ENCODE measurements around the gene ABCA5. TPM values are rescaled to one million over a fixed set of nuclear protein-coding genes. Genes with fewer than 3 reads are reported as not detected.

The ABCA5 gene
- total RNA-seq, 1 donor from 2014 or later = 485 TPM

DNA sequence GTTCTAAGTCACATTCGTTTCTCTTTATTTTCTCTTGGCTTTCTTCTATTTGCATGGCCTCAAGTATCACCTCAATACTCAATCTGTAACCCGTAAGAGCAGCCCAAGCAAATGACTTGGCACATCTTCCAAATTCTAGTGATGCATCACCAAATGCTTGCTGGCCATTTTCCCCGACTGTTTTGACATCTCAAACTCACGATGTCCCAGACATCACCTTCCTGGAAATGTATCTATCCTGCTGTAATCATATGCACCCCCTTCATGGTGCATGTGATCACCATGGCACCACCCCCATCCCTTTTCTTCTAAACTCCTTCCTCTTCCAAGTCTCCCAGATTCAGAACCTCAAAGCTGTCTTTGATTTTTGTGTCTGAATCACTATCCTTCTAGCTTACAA is 24.0 kb upstream of the ABCA5 start:
- Mint-ChIP-seq H3K27me3 (ENCODE audit: unreplicated experiment) (no peaks in the 10 kb centered on the region), H3K4me3 (ENCODE audit: unreplicated experiment) (no peak overlapping the region), H3K36me3 (ENCODE audit: unreplicated experiment) (no peaks in the 10 kb centered on the region), H3K27ac (ENCODE audit: unreplicated experiment) (no peak overlapping the region), H3K9me3 (ENCODE audit: unreplicated experiment) (no peaks in the 10 kb centered on the region), H3K4me1 (ENCODE audit: low read depth, unreplicated experiment) (peaks cover 6% of the 10 kb centered on the region)
- TF ChIP-seq, protein P1, sequence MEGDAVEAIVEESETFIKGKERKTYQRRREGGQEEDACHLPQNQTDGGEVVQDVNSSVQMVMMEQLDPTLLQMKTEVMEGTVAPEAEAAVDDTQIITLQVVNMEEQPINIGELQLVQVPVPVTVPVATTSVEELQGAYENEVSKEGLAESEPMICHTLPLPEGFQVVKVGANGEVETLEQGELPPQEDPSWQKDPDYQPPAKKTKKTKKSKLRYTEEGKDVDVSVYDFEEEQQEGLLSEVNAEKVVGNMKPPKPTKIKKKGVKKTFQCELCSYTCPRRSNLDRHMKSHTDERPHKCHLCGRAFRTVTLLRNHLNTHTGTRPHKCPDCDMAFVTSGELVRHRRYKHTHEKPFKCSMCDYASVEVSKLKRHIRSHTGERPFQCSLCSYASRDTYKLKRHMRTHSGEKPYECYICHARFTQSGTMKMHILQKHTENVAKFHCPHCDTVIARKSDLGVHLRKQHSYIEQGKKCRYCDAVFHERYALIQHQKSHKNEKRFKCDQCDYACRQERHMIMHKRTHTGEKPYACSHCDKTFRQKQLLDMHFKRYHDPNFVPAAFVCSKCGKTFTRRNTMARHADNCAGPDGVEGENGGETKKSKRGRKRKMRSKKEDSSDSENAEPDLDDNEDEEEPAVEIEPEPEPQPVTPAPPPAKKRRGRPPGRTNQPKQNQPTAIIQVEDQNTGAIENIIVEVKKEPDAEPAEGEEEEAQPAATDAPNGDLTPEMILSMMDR (IDR thresholded peaks at IDR 0.05; ENCODE audit: partially characterized antibody, unreplicated experiment) = no peak
- DNase-seq = no peak

DNA sequence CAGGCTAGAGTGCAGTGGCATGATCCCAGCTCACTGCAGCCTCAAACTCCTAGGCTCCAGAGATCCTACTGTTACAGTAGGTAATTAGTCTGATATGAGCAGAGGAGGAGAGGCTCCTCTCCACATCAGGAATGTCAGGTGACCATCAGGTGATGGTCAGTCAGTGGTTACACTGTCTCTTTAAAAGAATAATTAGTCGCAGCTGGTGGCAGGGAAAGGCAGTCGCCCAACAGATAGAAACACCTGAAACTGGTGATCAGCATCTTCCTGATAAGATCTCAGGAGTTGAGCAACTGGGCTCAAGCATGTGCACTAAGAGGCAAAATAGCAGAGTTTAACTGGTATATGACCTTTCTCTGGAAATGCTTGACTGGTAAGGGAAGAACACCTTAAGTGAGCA is 21.5 kb upstream of the ABCA5 start:
- no peak overlapping the region for H3K4me3 Mint-ChIP-seq (ENCODE audit: unreplicated experiment)
- no peaks in the 10 kb centered on the region for H3K36me3 Mint-ChIP-seq (ENCODE audit: unreplicated experiment)
- peaks cover 6% of the 10 kb centered on the region for H3K4me1 Mint-ChIP-seq (ENCODE audit: low read depth, unreplicated experiment)
- H3K27me3 Mint-ChIP-seq (ENCODE audit: unreplicated experiment) = no peaks in the 10 kb centered on the region
- no peak overlapping the region for H3K27ac Mint-ChIP-seq (ENCODE audit: unreplicated experiment)
- TF ChIP-seq, protein P1 (IDR thresholded peaks at IDR 0.05; ENCODE audit: partially characterized antibody, unreplicated experiment) = no peak
- no peak for DNase-seq
- no peaks in the 10 kb centered on the region for H3K9me3 Mint-ChIP-seq (ENCODE audit: unreplicated experiment)

DNA sequence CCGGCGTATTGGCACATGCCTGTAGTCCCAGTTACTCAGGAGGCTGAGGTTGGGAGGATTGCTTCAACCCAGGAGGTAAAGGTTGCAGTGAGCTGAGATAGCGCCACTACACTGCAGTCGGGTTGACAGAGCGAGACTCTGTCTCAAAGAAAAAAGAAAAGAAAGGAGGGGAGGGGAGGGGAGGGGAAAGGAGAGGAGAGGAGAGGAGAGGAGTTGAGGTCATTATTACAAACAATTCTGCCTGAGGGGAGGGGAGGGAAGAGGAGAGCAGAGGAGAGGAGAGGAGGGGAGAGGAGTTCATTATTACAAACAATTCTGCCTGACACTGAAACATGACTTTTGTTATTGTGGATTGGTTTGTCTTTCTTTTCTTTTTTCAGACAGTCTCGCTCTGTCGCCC is 19.8 kb upstream of the ABCA5 start:
- TF ChIP-seq, protein P1 (IDR thresholded peaks at IDR 0.05; ENCODE audit: partially characterized antibody, unreplicated experiment) = no peak
- Mint-ChIP-seq H3K4me1 (ENCODE audit: low read depth, unreplicated experiment) (no peaks in the 10 kb centered on the region), H3K9me3 (ENCODE audit: unreplicated experiment) (no peaks in the 10 kb centered on the region), H3K36me3 (ENCODE audit: unreplicated experiment) (no peaks in the 10 kb centered on the region), H3K27me3 (ENCODE audit: unreplicated experiment) (no peaks in the 10 kb centered on the region), H3K4me3 (ENCODE audit: unreplicated experiment) (no peak overlapping the region), H3K27ac (ENCODE audit: unreplicated experiment) (no peak overlapping the region)
- no peak for DNase-seq

DNA sequence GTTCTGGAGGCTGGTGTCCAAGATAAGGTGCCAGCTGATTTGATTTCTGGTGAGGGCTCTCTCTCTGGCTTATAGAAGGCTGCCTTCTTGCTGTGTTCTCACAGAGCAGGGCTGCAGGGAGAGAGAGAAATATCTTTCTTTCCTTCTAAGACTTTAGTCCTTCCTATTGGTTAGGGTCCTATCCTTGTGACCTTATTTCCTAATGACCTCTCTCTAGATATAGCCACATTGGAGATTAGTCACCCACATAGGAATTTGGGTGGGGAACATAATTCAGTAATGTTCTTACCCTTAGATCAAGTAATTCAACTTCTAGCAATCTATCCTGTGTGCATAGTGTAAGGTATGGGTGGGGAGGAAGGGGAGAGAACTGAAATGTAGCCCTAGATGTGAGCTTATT is 18.0 kb upstream of the ABCA5 start:
- H3K9me3 Mint-ChIP-seq (ENCODE audit: unreplicated experiment) = no peaks in the 10 kb centered on the region
- H3K4me3 Mint-ChIP-seq (ENCODE audit: unreplicated experiment) = no peak overlapping the region
- H3K27me3 Mint-ChIP-seq (ENCODE audit: unreplicated experiment) = no peaks in the 10 kb centered on the region
- H3K27ac Mint-ChIP-seq (ENCODE audit: unreplicated experiment) = no peak overlapping the region
- TF ChIP-seq, protein P1 (IDR thresholded peaks at IDR 0.05; ENCODE audit: partially characterized antibody, unreplicated experiment) = no peak
- DNase-seq = no peak
- H3K4me1 Mint-ChIP-seq (ENCODE audit: low read depth, unreplicated experiment) = no peaks in the 10 kb centered on the region
- no peaks in the 10 kb centered on the region for H3K36me3 Mint-ChIP-seq (ENCODE audit: unreplicated experiment)

DNA sequence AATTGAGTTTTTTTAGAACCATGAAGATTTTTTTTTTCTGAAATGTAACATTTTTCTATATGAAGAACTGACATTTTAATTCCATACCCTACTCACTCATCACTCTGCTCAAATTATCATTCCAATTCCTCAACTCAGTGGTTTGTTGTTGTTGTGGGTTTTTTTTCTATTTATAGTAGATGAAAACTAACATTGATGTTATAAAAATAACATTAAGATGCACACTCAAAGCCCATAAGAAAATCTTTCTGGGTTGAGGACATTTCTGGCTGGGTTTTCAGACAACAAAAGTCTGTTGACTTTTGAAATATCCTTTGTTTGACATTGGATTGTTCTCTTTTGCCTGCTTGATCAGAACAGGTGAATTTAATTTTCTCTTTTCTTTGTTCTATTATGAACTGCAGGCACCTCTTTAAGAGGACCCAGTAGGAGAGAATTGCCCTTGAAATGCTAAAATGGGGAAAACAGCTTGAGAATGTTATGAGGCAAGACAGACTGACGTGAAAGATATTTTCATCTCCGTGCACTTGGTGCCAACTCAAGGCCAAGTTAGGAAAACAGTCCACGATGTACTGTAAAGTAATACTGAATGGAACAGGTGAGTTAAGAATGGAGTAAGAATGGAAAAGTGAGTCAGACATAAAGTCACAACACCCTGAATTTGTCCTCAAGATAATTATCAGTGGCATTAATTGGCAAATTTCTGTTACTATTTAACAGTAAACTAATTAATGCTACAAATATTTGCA is 16.1 kb upstream of the ABCA5 start:
- H3K4me1 Mint-ChIP-seq (ENCODE audit: low read depth, unreplicated experiment) = no peaks in the 10 kb centered on the region
- TF ChIP-seq, protein P1 (IDR thresholded peaks at IDR 0.05; ENCODE audit: partially characterized antibody, unreplicated experiment) = no peak
- H3K36me3 Mint-ChIP-seq (ENCODE audit: unreplicated experiment) = no peaks in the 10 kb centered on the region
- H3K4me3 Mint-ChIP-seq (ENCODE audit: unreplicated experiment) = no peak overlapping the region
- no peak overlapping the region for H3K27ac Mint-ChIP-seq (ENCODE audit: unreplicated experiment)
- DNase-seq = no peak
- no peaks in the 10 kb centered on the region for H3K9me3 Mint-ChIP-seq (ENCODE audit: unreplicated experiment)
- H3K27me3 Mint-ChIP-seq (ENCODE audit: unreplicated experiment) = no peaks in the 10 kb centered on the region
